Small intestine (tissue), 7 donors: ENCODE measurements around the gene NCKAP5. TPM values are rescaled to one million over a fixed set of nuclear protein-coding genes. Genes with fewer than 3 reads are reported as not detected.

Experiments
- DNase-seq, 2 donors: peaks; one replicate each; pipeline versions ENCODE4 v3.0.0 to v3.0.0-alpha.2; 2013
- FAIRE-seq: peaks from 2 replicates; lab custom pipeline; 2012; peaks lifted over from hg19 to GRCh38; lab: Jason Lieb, UNC
- H3K27ac ChIP-seq, 3 donors: one replicate each; pipeline ENCODE4 v1.5.1; 2013; ENCODE audit warnings: low read length in 2 of 3, mild to moderate bottlenecking in 2 of 3, control low read depth in 1 of 3, inconsistent platforms in 1 of 3, low read depth in 1 of 3, moderate library complexity in 1 of 3
- H3K27me3 ChIP-seq, 3 donors: one replicate each; pipeline ENCODE4 v1.6.1; 2013; ENCODE audit warnings: low read length in 3 of 3, inconsistent platforms in 1 of 3; ENCODE audit not compliant: control insufficient read depth in 3 of 3, insufficient read depth in 3 of 3
- H3K36me3 ChIP-seq, 3 donors: one replicate each; pipeline ENCODE4 v1.6.1; 2013; ENCODE audit warnings: low read length in 3 of 3, inconsistent platforms in 1 of 3, low read depth in 1 of 3, mild to moderate bottlenecking in 1 of 3, moderate library complexity in 1 of 3; ENCODE audit not compliant: control insufficient read depth in 3 of 3, insufficient read depth in 2 of 3
- H3K4me1 ChIP-seq, 3 donors: one replicate each; pipeline ENCODE4 v1.6.1; 2013; ENCODE audit warnings: low read length in 2 of 3, inconsistent platforms in 1 of 3, low read depth in 1 of 3, mild to moderate bottlenecking in 1 of 3, moderate library complexity in 1 of 3; ENCODE audit not compliant: control insufficient read depth in 3 of 3, insufficient read depth in 2 of 3
- H3K4me3 ChIP-seq, 3 donors: one replicate each; pipeline ENCODE4 v1.5.1; 2013; ENCODE audit warnings: low read length in 3 of 3, control low read depth in 1 of 3, inconsistent platforms in 1 of 3, low read depth in 1 of 3, mild to moderate bottlenecking in 1 of 3, moderate library complexity in 1 of 3
- H3K9me3 ChIP-seq, 2 donors: one replicate each; pipeline ENCODE4 v1.6.1; 2013; ENCODE audit warnings: low read depth in 1 of 2, low read length in 1 of 2; ENCODE audit not compliant: control insufficient read depth in 2 of 2, insufficient read depth in 1 of 2
- WGBS, 3 donors: extraction: QIAGEN DNeasy Blood & Tissue Kit; methylation state at CpG; one replicate each; pipeline ENCODE4 v1.1.7; 2013; 5-methylcytosine and 5-hydroxymethylcytosine counted together
- polyA plus RNA-seq, 4 donors: library from polyadenylated mRNA; stranded (reverse) in 3 of 4; unstranded in 1 of 4; fragments of 200-250 nt in 3 of 4; fragments of 120-200 nt in 1 of 4; gene quantifications; one replicate each; pipeline versions ENCODE4 v1.2.1 to v1.2.3, GENCODE V29; 2013
- donor health status: healthy with polysubstance abuse.
- donor health status: control.
- donor health status: control.
- donor health status: Bipolar disorder and iron deficiency.
- donor health status: healthy.

Gene NCKAP5
- polyA plus RNA-seq, 4 donors = 0.52 to 7.8 (median 6.5) TPM

GRCh38 chr2:133416736-133417135 is 151.5 kb downstream of the NCKAP5 start:
- H3K27ac ChIP-seq = no peak overlapping the region
- no peak for FAIRE-seq
- no peaks in the 10 kb centered on the region for H3K36me3 ChIP-seq
- no peak overlapping the region for H3K4me3 ChIP-seq
- DNase-seq = no peak
- H3K4me1 ChIP-seq = peaks cover 0 to 16% (median 0%) of the 10 kb centered on the region in 3 donors
- H3K9me3 ChIP-seq = no peaks in the 10 kb centered on the region
- 71 to 89% (median 79%) methylated on average over 4 of the region's 4 CpGs for WGBS, 3 donors
- H3K27me3 ChIP-seq = no peaks in the 10 kb centered on the region

- H3K9me3 ChIP-seq = no peaks in the 10 kb centered on the region
Measured at GRCh38 chr2:133416146-133416545, 152.1 kb downstream of the NCKAP5 start.

GRCh38 chr2:133415210-133415876 is 152.9 kb downstream of the NCKAP5 start:
- Histone ChIP-seq H3K27ac (no peak overlapping the region), H3K27me3 (no peaks in the 10 kb centered on the region), H3K4me3 (no peak overlapping the region), H3K9me3 (no peaks in the 10 kb centered on the region), H3K4me1 (peaks cover 0 to 3% (median 0%) of the 10 kb centered on the region in 3 donors), H3K36me3 (no peaks in the 10 kb centered on the region)
- WGBS, 3 donors = 82 to 86% (median 83%) methylated on average over 3 of the region's 3 CpGs
- FAIRE-seq (no peak), DNase-seq (no peak)

More at GRCh38 chr2:133416146-133416545, 152.1 kb downstream of the NCKAP5 start:
- FAIRE-seq = no peak
- no peaks in the 10 kb centered on the region for H3K27me3 ChIP-seq
- H3K4me3 ChIP-seq = no peak overlapping the region
- peaks cover 0 to 11% (median 0%) of the 10 kb centered on the region in 3 donors for H3K4me1 ChIP-seq
- H3K36me3 ChIP-seq = no peaks in the 10 kb centered on the region
- no peak overlapping the region for H3K27ac ChIP-seq
- WGBS, 3 donors = 77 to 86% (median 78%) methylated on average over 2 of the region's 2 CpGs
- DNase-seq = no peak

GRCh38 chr2:133414486-133415209 is 153.6 kb downstream of the NCKAP5 start:
- Histone ChIP-seq H3K9me3 (no peaks in the 10 kb centered on the region), H3K27me3 (no peaks in the 10 kb centered on the region), H3K4me1 (no peaks in the 10 kb centered on the region), H3K27ac (no peak overlapping the region), H3K4me3 (no peak overlapping the region), H3K36me3 (no peaks in the 10 kb centered on the region)
- FAIRE-seq (no peak), DNase-seq (peak; percentile 39 to 42)
- WGBS, 3 donors = 68 to 81% (median 68%) methylated on average over 6 of the region's 6 CpGs

- H3K4me3 ChIP-seq = no peak overlapping the region
- DNase-seq = no peak
- no peaks in the 10 kb centered on the region for H3K9me3 ChIP-seq
- no peak for FAIRE-seq
- no peaks in the 10 kb centered on the region for H3K4me1 ChIP-seq
- no peaks in the 10 kb centered on the region for H3K27me3 ChIP-seq
- 95 to 96% (median 95%) methylated on average over 3 of the region's 3 CpGs for WGBS, 3 donors
- H3K27ac ChIP-seq = no peak overlapping the region
- H3K36me3 ChIP-seq = no peaks in the 10 kb centered on the region
Measured at GRCh38 chr2:133413863-133414262, 154.4 kb downstream of the NCKAP5 start.

GRCh38 chr2:133412694-133413093 is 155.6 kb downstream of the NCKAP5 start:
- Histone ChIP-seq H3K36me3 (no peaks in the 10 kb centered on the region), H3K9me3 (no peaks in the 10 kb centered on the region), H3K4me1 (no peaks in the 10 kb centered on the region), H3K27ac (no peak overlapping the region), H3K27me3 (no peaks in the 10 kb centered on the region), H3K4me3 (no peak overlapping the region)
- FAIRE-seq (no peak), DNase-seq (no peak)

- Histone ChIP-seq H3K27me3 (no peaks in the 10 kb centered on the region), H3K4me1 (no peaks in the 10 kb centered on the region), H3K9me3 (no peaks in the 10 kb centered on the region), H3K36me3 (no peaks in the 10 kb centered on the region), H3K4me3 (no peak overlapping the region), H3K27ac (no peak overlapping the region)
- 75 to 92% (median 85%) methylated on average over 6 of the region's 6 CpGs for WGBS, 3 donors
- DNase-seq (no peak), FAIRE-seq (no peak)
Measured at GRCh38 chr2:133411857-133412256, 156.4 kb downstream of the NCKAP5 start.

GRCh38 chr2:133411101-133411500 is 157.2 kb downstream of the NCKAP5 start:
- Histone ChIP-seq H3K9me3 (no peaks in the 10 kb centered on the region), H3K27ac (no peak overlapping the region), H3K27me3 (no peaks in the 10 kb centered on the region), H3K36me3 (no peaks in the 10 kb centered on the region), H3K4me3 (no peak overlapping the region), H3K4me1 (no peaks in the 10 kb centered on the region)
- FAIRE-seq (no peak), DNase-seq (no peak)
- WGBS, 3 donors = 86 to 89% (median 88%) methylated on average over 5 of the region's 5 CpGs
